GM18861 (cell line): ENCODE measurements around the gene CYP27A1.

Source experiments
- ATAC-seq: cut with Tn5 transposase; IDR thresholded peaks from one replicate; pipeline ENCODE4 v1.9.1; 2021; ENCODE audit not compliant: unreplicated experiment

Gene CYP27A1

DNA sequence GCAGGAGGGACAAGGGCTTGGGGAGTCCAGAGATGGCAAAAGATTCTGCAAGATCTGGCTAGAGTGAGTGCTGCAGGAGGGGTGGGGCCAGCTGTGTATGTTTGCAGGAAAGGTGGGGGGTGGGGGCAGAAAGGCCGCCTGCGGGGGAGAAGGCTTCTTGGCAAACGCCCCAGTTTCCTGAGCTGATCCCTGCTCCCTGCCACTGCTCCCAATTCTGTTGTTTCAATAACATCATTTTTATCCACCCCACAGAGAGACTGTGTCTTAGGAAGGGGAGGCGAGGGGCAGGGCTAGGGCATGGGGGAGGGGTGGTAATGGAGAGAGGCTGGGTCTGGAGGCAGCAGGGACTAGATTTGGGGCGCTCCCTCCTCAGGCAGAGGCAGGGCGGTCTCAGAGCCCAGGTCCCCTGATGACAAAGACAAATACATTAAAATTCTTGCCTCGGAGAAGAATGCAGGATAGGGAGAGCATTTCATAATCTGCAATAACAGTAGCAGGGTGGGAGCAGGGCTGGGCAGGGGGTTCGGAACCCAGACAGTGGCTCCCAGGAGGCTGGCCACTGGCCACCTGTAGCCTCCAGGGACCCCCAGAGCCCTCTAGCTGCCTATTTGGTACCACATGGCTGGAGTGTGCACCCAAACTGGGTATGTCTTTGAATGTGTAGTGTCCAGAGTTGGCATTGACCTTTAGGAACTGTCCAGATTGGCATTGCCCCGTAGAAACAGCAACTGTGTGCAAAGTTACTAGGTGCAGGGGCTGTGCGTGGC, 75.6 kb downstream of the CYP27A1 start:
- ATAC-seq, result no peak

DNA sequence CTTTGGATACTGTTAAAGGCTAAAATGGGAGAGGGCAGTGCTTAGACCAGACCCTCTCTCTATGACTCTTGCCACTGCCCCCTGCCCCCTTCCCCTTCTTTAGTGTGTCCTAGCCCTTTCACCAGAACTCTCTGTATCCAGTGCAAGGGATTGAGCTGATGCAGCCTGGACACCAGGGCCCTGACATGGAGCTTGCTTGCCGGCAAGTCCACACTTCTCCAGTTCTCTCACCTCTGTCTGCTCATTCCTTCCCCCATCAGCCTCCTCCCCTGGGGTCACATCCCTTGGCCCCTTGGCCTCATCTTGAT, 76.1 kb downstream of the CYP27A1 start:
- no peak for ATAC-seq

DNA sequence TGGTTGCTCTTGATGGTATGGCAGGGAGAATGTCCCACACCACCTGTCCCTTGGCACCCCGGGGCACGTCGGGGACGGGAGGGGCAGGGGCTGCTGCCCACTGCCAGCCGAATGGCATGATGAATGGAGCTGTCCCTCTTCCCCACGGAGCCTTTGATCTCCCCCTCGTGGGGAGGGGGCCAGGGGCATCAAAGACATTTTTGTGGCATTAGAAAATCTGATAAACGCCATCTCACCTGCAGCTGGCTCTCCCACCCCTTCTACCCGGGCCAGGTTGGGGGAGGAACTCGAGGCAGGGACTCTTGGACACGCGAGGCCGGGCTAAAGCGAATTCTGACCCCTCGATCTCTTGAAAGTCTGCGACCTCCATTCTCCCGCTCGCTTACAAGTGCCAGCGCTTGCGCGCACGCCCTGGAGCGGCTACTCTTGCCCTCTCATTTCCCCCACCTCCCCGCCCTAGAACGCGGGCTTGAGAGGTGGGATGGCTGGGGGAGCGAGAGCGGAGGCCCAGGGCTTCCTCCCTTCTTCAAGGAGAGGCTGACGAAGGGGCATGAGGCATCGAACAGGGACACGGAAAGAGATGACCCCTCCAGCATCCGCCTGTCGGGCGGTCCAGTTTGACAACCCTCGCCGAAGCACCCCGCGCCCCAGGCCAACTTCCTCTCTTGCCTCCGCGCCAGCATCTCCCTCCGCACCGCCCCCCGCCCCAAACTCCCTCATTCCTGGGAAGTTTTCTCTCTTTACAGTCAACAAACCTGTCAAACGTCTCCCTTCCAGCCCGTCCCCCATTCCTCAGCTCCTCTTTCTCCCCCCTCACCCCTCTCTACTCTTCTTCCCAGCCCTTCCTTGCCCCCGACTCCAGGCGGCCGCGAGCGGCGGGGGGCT, 77.0 kb downstream of the CYP27A1 start:
- no peak for ATAC-seq

DNA sequence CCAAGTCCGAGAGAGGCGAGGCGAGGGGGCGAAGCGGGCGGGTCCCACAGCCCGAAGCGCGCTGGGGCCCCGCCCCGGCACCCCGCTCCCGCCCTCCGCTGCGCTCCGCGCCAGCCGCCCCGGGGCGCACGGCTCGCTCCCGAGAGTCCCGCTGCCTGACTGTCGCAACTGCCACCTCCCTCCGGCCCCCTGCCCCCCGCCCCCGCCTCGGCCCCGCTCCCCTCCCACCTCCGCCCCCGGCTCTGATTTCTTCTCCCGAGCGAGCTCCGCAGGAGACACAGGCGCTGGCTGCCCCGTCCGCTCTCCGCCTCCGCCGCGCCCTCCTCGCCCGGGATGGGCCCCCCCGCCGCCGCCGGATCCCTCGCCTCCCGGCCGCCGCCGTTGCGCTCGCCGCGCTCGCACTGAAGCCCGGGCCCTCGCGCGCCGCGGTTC, 77.6 kb downstream of the CYP27A1 start, which contains the start of gene WNT6:
Gene WNT6, plus strand, starts transcription at position 250 of the 432 bp plus-strand sequence. CDS start 233 bp downstream, outside the sequence.
- ATAC-seq, result no peak

DNA sequence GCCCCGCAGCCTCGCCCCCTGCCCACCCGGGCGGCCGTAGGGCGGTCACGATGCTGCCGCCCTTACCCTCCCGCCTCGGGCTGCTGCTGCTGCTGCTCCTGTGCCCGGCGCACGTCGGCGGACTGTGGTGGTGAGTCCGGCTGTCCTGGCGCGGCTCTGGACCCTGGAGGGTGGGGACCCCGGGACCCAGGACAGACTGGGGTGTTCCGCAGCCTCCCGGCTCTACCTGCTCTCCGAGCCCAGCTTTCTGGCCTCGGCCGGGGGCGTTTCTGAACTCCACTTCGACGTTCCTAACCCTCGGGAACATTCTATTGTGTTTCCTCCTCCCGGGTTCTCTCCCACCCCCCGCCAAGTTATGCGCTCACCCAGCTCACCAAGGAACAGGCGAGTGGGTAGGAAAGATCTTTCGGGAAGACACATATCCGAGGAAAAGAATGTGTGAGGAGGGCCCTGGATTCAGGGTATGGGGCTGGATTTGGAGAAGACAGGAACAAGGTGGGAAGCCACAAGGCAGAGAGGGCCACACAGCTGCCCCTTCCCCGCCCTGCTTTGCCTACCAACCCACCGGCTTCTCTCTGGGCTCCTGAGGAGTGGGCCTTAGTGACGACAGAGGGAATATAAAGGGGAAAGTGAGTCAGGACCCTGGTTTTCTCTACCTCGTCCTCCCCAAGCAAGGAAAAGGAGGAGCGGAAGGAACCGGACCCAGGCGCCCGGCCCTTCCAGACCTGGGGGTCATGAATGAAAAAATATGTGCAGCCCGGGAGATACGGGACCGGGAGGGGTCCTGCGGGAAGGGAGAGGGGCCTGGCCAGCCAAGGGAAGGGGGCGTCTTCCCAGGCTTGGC, 78.3 kb downstream of the CYP27A1 start:
- no peak for ATAC-seq

DNA sequence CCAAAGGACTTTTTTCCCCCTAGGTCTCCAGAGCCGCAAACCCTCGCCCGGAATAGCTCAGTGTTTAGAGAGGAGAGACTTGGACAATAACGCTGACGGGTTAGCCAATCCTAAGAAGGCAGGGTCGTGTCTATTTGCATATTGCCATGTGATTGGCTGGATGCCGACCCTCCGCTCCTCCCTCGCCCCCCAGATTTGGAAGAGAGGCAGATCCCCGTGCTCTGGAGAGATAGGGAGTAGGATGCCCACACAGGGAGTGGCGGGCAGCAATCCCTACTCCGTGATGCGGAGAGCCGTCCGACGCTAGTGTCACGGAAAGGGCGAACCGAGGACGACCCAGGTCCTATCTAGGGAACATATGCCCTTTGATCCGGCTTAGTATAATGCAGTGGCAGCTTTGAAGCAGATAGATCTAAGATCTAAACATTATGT, 79.0 kb downstream of the CYP27A1 start:
- no peak for ATAC-seq

DNA sequence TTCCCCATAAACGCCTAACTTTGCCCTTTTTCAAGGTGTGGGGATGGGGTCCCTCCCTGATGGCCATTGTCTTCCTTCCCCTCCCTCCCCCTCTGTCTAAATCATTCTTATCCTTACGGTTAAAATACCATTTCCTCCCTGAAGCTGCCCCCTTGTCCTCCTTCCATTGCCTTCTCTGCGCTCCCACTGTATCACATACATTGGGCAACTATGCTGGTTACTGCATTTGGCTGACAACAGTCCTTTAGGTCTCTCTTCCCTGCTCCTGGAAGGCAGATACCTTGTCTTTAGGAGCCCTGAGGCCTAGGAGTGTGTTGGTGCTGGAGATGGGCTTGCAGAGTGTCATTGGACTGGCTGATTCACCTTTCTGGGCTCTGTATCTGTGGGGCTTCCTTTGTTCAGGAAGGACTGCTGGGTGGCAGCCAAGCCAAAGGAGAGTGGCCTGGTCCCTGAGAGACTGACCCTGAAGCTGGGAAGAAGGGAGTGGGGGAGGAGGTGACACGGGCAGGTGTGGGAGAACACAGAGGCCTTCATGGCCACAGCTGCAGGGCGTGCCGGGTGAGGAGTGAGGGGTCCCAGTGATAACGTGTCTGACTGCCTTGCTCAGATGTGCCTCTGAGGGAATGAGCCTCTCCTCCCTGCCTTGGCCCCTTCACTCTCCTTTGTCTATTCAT, 79.8 kb downstream of the CYP27A1 start:
- ATAC-seq, result no peak

DNA sequence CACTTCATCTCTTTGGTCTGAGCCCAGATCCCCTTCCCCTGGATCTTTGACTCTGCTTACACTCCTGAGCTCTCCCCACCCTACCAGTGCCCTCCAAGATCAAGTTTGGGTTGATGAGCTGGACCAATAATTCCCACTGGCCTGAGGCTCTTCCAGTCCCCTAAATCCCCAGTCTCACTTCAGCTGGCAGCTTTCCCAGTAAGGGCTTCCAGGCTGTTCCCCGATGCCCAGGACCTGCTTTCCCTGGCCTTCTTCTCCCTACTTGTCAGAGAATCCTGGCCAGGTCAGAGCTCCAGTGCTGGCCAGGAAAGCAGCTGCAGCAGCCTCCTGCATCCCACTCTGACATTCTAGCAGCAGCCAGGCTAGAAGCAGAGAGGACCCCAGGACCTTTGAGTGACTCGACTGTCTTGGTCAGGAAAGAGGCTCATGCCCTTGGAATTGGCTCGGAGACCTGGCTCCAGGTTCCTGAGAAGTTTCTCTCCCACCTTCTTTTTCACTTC, 81.1 kb downstream of the CYP27A1 start:
- no peak for ATAC-seq
